ENCODE results near the gene NUP98. TPM values are rescaled to one million over a fixed set of nuclear protein-coding genes. Genes with fewer than 3 reads are reported as not detected.

The NUP98 gene
- total and polyA plus RNA-seq, 11 donors: 13.2 to 77.9 (median 45.3) TPM

DNA sequence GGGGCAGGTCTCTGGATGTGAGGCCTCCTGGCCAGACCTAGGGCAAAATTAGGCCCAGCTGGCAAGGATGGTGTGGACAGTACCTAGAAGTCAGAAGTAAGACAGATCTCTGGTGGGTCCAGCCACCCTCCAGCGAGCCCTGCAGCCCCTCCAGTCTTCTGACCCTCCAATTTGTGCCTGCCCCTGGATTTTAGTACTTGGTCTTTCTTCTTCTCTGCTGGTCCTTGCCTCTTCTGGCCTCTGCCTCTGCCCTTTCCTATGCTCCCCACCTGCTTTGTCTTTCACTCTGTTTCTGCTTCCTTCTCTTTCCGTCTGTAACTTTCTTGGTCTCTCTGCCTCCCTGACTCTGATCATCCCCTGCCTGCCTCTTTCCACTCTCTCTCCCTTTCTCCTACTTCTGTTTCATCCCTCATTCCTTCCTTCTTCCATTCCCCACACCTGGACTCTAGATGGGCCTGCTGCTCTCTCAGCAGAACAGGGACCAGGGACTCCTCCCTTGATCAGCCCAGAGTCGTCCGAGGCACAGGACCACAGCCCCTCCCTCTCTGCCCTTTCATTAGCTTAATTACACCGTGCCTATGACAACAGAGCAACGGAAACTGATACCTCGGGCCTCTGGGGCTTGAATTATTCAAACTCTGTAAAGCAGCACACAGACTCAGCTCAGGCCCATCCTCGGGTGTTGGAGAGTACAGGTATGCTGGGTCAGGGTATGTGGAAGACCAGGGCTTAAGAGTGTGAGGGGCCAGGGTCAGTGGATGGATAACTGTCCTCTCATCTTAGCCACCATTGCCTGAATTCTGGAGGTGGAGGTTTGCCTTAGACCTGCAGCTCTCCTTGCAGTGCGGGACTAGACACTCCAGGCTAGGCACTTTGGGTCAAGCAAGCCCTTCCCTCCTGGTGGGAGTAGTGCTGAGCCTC lies 125.8 kb downstream of the NUP98 start, which contains the start of gene CHRNA10:
Gene CHRNA10 (minus strand): TSS at position 51 of the 921 bp plus-strand sequence. CDS start 72 bp downstream, outside the sequence.
- Histone ChIP-seq H3K27me3 (no peaks in the 10 kb centered on the region), H3K36me3 (peaks cover 6 to 95% (median 62%) of the 10 kb centered on the region in 9 donors), H3K4me1 (peaks cover 0 to 21% (median 0%) of the 10 kb centered on the region in 12 donors), H3K9me3 (no peaks in the 10 kb centered on the region), H3K4me3 (no peak within 1 kb of the TSS), H3K27ac (peak within 1 kb of the TSS in 7 of 12 donors; percentile 17 to 54 (median 46))
- ATAC-seq: no peak
- intact Hi-C loops (cut with DNase I): no loop called here
- no peak for DNase-seq
- 77 to 82% (median 81%) methylated on average over 8 to 9 of the region's 9 CpGs for WGBS, 4 donors
- no peak for TF ChIP-seq POLR2A (IDR thresholded peaks at IDR 0.05)
- TF ChIP-seq, protein P1, sequence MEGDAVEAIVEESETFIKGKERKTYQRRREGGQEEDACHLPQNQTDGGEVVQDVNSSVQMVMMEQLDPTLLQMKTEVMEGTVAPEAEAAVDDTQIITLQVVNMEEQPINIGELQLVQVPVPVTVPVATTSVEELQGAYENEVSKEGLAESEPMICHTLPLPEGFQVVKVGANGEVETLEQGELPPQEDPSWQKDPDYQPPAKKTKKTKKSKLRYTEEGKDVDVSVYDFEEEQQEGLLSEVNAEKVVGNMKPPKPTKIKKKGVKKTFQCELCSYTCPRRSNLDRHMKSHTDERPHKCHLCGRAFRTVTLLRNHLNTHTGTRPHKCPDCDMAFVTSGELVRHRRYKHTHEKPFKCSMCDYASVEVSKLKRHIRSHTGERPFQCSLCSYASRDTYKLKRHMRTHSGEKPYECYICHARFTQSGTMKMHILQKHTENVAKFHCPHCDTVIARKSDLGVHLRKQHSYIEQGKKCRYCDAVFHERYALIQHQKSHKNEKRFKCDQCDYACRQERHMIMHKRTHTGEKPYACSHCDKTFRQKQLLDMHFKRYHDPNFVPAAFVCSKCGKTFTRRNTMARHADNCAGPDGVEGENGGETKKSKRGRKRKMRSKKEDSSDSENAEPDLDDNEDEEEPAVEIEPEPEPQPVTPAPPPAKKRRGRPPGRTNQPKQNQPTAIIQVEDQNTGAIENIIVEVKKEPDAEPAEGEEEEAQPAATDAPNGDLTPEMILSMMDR (IDR thresholded peaks at IDR 0.05): no peak

DNA sequence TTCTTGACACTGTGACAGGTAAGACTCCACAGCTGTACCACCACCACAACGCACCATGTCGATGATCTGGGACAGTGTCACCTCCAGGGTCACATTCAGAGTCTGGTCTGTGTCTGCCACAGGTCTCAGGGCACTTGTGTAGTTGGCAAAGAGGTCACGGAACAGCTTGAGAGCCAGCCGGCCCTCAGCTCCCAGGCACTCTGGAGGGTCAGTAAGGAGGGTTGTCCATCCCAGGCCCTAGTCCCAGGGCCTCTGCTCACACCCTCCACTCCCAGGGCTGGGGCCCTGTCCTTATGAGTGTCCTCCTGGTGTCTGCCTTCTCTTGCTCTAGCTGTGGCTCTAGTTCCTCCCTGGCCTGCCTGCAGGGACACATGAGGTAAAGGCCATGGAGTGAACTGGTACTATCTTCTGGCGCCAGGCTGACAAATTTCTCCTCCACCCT lies 127.6 kb downstream of the NUP98 start:
- Histone ChIP-seq H3K4me1 (peaks cover 0 to 26% (median 4%) of the 10 kb centered on the region in 12 donors), H3K36me3 (peaks cover 0 to 94% (median 50%) of the 10 kb centered on the region in 9 donors), H3K9me3 (no peaks in the 10 kb centered on the region), H3K4me3 (no peak overlapping the region), H3K27ac (peak overlapping the region in 7 of 12 donors; percentile 17 to 54 (median 46)), H3K27me3 (no peaks in the 10 kb centered on the region)
- TF ChIP-seq, protein P1 (IDR thresholded peaks at IDR 0.05): no peak
- TF ChIP-seq POLR2A (IDR thresholded peaks at IDR 0.05): no peak
- intact Hi-C loops (cut with DNase I): no loop called here
- DNase-seq (peak in 4 of 5 donors; percentile 37 to 75 (median 58)), ATAC-seq (peak; percentile 50 to 87 (median 83))
- WGBS, 4 donors: 49 to 69% (median 56%) methylated on average over 3 to 5 of the region's 5 CpGs

DNA sequence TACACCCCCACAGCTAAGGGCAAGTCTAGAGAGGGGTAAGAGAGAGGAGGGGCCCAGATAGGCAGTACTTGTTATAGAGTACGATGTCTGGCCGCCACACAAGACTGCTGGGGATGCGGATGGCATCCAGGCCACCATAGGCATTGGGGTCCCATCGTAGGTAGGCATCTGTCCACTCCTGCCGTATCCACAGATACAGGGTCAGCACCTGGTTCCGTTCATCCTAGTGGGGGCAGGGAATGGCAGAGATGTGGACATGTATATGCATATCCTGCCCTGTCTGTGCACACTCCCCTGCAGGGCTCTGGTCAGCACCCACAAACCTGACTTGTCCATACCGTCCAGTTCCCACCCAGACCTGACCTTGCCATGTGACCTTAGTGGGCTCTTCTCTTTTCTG lies 128.2 kb downstream of the NUP98 start:
- no peak for ATAC-seq

More for the DNA sequence above, 128.2 kb downstream of the NUP98 start:
- Histone ChIP-seq H3K4me1 (peaks cover 0 to 26% (median 4%) of the 10 kb centered on the region in 12 donors), H3K27ac (peak overlapping the region in 5 of 12 donors; percentile 7 to 52 (median 44)), H3K9me3 (no peaks in the 10 kb centered on the region), H3K27me3 (no peaks in the 10 kb centered on the region), H3K36me3 (peaks cover 0 to 94% (median 43%) of the 10 kb centered on the region in 9 donors), H3K4me3 (no peak overlapping the region)
- no peak for DNase-seq
- 95 to 99% (median 96%) methylated on average over 7 of the region's 7 CpGs for WGBS, 4 donors
- TF ChIP-seq POLR2A (IDR thresholded peaks at IDR 0.05): no peak
- TF ChIP-seq, protein P1 (IDR thresholded peaks at IDR 0.05): no peak
- intact Hi-C loops (cut with DNase I): no loop called here

Data from heart left ventricle (tissue), 16 donors.